ENCODE results near the gene KCNJ16. TPM values are rescaled to one million over a fixed set of nuclear protein-coding genes. Genes with fewer than 3 reads are reported as not detected.

KCNJ16 gene
- total RNA-seq, 4 donors from 2014 or later = 0.44 TPM; not detected in 3

- no peak for TF ChIP-seq CTCF (IDR thresholded peaks at IDR 0.05)
- no peak for TF ChIP-seq POLR2A (IDR thresholded peaks at IDR 0.05)
- Histone ChIP-seq H3K4me3 (no peak overlapping the region), H3K4me1 (peaks cover 0 to 4% (median 0%) of the 10 kb centered on the region in 3 donors), H3K27ac (no peak overlapping the region), H3K36me3 (no peaks in the 10 kb centered on the region), H3K9me3 (no peaks in the 10 kb centered on the region), H3K27me3 (no peaks in the 10 kb centered on the region)
- intact Hi-C loops (cut with DNase I) = no loop called here
- no peak for DNase-seq
- WGBS, 2 donors = 72 to 73% methylated on average over 5 of the region's 5 CpGs
These were observed 1.7 kb upstream of the KCNJ16 start for GRCh38 chr17:70073310-70073709.

- Histone ChIP-seq H3K4me3 (no peak overlapping the region), H3K36me3 (no peaks in the 10 kb centered on the region), H3K9me3 (no peaks in the 10 kb centered on the region), H3K27ac (no peak overlapping the region), H3K4me1 (peaks cover 0 to 4% (median 0%) of the 10 kb centered on the region in 3 donors), H3K27me3 (no peaks in the 10 kb centered on the region)
- no peak for DNase-seq
- intact Hi-C loops (cut with DNase I) = no loop called here
- WGBS, 2 donors = 83 to 85% methylated on average over 3 of the region's 3 CpGs
- no peak for TF ChIP-seq POLR2A (IDR thresholded peaks at IDR 0.05)
- no peak for TF ChIP-seq CTCF (IDR thresholded peaks at IDR 0.05)
These were observed 1.2 kb upstream of the KCNJ16 start for GRCh38 chr17:70073799-70074198.

- intact Hi-C loops (cut with DNase I) = no loop called here
- Histone ChIP-seq H3K27me3 (no peaks in the 10 kb centered on the region), H3K4me1 (peaks cover 0 to 4% (median 0%) of the 10 kb centered on the region in 3 donors), H3K36me3 (no peaks in the 10 kb centered on the region), H3K27ac (no peak overlapping the region), H3K9me3 (no peaks in the 10 kb centered on the region), H3K4me3 (no peak overlapping the region)
- TF ChIP-seq POLR2A (IDR thresholded peaks at IDR 0.05) (no peak), CTCF (IDR thresholded peaks at IDR 0.05) (no peak)
- WGBS, 2 donors = 55 to 71% methylated on average over 5 of the region's 5 CpGs
- DNase-seq = no peak
These were observed 692 bp upstream of the KCNJ16 start for GRCh38 chr17:70074236-70074830.

- no peaks in the 10 kb centered on the region for H3K9me3 ChIP-seq
- no peak overlapping the region for H3K27ac ChIP-seq
- TF ChIP-seq CTCF (IDR thresholded peaks at IDR 0.05) = no peak
- TF ChIP-seq POLR2A (IDR thresholded peaks at IDR 0.05) = no peak
- no peak for DNase-seq
- H3K4me1 ChIP-seq = peaks cover 0 to 4% (median 0%) of the 10 kb centered on the region in 3 donors
- H3K4me3 ChIP-seq = no peak overlapping the region
- WGBS, 2 donors = 42 to 43% methylated on average over 1 of the region's 1 CpG
- H3K36me3 ChIP-seq = no peaks in the 10 kb centered on the region
- intact Hi-C loops (cut with DNase I) = no loop called here
- no peaks in the 10 kb centered on the region for H3K27me3 ChIP-seq
These were observed 1.2 kb downstream of the KCNJ16 start for GRCh38 chr17:70076189-70076588.

- Histone ChIP-seq H3K9me3 (no peaks in the 10 kb centered on the region), H3K27me3 (no peaks in the 10 kb centered on the region), H3K4me3 (no peak overlapping the region), H3K36me3 (no peaks in the 10 kb centered on the region), H3K27ac (no peak overlapping the region), H3K4me1 (peaks cover 0 to 4% (median 0%) of the 10 kb centered on the region in 3 donors)
- no peak for DNase-seq
- intact Hi-C loops (cut with DNase I) = no loop called here
- TF ChIP-seq POLR2A (IDR thresholded peaks at IDR 0.05) (no peak), CTCF (IDR thresholded peaks at IDR 0.05) (no peak)
- 53 to 60% methylated on average over 3 of the region's 3 CpGs for WGBS, 2 donors
These were observed 1.8 kb downstream of the KCNJ16 start for GRCh38 chr17:70076831-70077230.

Data from esophagus squamous epithelium (tissue), 5 donors.